ENCODE data around the gene YPEL2.

YPEL2 gene

GRCh38 chr17:59361916-59362810 lies 30.7 kb downstream of the YPEL2 start (continued):
- TF ChIP-seq ZNF280C (tag by site-specific recombination; IDR thresholded peaks at IDR 0.05) (no peak), ZNF621 (tag by site-specific recombination; IDR thresholded peaks at IDR 0.05) (no peak), ZNF423 (tag by site-specific recombination; IDR thresholded peaks at IDR 0.05) (peak; percentile 57; the same call in 1 of the 2 replicates), ZNF837 (tag by site-specific recombination; IDR thresholded peaks at IDR 0.05) (no peak), ZNF112 (tag by site-specific recombination; IDR thresholded peaks at IDR 0.05) (no peak), ZNF521 (tag by site-specific recombination; IDR thresholded peaks at IDR 0.05) (no peak), KLF9 (tag by site-specific recombination; IDR thresholded peaks at IDR 0.05; ENCODE audit: low read depth) (no peak), ZNF148 (tag by site-specific recombination; IDR thresholded peaks at IDR 0.05; ENCODE audit: borderline replicate concordance) (no peak), ZNF239 (tag by site-specific recombination; IDR thresholded peaks at IDR 0.05) (no peak), HOXA7 (CRISPR knock-in tag; IDR thresholded peaks at IDR 0.05; ENCODE audit: borderline replicate concordance) (no peak), HOXC10 (CRISPR knock-in tag; IDR thresholded peaks at IDR 0.05) (no peak), ZNF629 (tag by site-specific recombination; IDR thresholded peaks at IDR 0.05) (peak; percentile 82; the same call in 1 of the 2 replicates), ZNF777 (tag by site-specific recombination; IDR thresholded peaks at IDR 0.05; ENCODE audit: borderline replicate concordance) (no peak), ZFP41 (tag by site-specific recombination; IDR thresholded peaks at IDR 0.05; ENCODE audit: borderline replicate concordance) (no peak), SP2 (tag by site-specific recombination; IDR thresholded peaks at IDR 0.05) (peak; percentile 17; the same call in 1 of the 2 replicates), ZXDB (tag by site-specific recombination; IDR thresholded peaks at IDR 0.05) (peak; percentile 81; the same call in 1 of the 2 replicates), ZNF645 (tag by site-specific recombination; IDR thresholded peaks at IDR 0.05) (no peak), ZNF792 (tag by site-specific recombination; IDR thresholded peaks at IDR 0.05) (no peak), ZBTB17 (tag by site-specific recombination; IDR thresholded peaks at IDR 0.05) (0 out of 2 replicates have a peak, but pooled peaks have one; percentile 23), ZNF610 (tag by site-specific recombination; IDR thresholded peaks at IDR 0.05; ENCODE audit: borderline replicate concordance) (no peak), ZNF473 (tag by site-specific recombination; IDR thresholded peaks at IDR 0.05) (no peak)
- TF ChIP-seq, protein P1, sequence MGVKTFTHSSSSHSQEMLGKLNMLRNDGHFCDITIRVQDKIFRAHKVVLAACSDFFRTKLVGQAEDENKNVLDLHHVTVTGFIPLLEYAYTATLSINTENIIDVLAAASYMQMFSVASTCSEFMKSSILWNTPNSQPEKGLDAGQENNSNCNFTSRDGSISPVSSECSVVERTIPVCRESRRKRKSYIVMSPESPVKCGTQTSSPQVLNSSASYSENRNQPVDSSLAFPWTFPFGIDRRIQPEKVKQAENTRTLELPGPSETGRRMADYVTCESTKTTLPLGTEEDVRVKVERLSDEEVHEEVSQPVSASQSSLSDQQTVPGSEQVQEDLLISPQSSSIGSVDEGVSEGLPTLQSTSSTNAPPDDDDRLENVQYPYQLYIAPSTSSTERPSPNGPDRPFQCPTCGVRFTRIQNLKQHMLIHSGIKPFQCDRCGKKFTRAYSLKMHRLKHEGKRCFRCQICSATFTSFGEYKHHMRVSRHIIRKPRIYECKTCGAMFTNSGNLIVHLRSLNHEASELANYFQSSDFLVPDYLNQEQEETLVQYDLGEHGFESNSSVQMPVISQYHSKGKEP (tag by site-specific recombination; IDR thresholded peaks at IDR 0.05): peak; percentile 98
- TF ChIP-seq, protein P2, sequence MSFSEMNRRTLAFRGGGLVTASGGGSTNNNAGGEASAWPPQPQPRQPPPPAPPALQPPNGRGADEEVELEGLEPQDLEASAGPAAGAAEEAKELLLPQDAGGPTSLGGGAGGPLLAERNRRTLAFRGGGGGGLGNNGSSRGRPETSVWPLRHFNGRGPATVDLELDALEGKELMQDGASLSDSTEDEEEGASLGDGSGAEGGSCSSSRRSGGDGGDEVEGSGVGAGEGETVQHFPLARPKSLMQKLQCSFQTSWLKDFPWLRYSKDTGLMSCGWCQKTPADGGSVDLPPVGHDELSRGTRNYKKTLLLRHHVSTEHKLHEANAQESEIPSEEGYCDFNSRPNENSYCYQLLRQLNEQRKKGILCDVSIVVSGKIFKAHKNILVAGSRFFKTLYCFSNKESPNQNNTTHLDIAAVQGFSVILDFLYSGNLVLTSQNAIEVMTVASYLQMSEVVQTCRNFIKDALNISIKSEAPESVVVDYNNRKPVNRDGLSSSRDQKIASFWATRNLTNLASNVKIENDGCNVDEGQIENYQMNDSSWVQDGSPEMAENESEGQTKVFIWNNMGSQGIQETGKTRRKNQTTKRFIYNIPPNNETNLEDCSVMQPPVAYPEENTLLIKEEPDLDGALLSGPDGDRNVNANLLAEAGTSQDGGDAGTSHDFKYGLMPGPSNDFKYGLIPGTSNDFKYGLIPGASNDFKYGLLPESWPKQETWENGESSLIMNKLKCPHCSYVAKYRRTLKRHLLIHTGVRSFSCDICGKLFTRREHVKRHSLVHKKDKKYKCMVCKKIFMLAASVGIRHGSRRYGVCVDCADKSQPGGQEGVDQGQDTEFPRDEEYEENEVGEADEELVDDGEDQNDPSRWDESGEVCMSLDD (tag by site-specific recombination; IDR thresholded peaks at IDR 0.05): no peak
- TF ChIP-seq, protein P3, sequence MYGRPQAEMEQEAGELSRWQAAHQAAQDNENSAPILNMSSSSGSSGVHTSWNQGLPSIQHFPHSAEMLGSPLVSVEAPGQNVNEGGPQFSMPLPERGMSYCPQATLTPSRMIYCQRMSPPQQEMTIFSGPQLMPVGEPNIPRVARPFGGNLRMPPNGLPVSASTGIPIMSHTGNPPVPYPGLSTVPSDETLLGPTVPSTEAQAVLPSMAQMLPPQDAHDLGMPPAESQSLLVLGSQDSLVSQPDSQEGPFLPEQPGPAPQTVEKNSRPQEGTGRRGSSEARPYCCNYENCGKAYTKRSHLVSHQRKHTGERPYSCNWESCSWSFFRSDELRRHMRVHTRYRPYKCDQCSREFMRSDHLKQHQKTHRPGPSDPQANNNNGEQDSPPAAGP (tag by site-specific recombination; IDR thresholded peaks at IDR 0.05): peak; percentile 67; the same call in 1 of the 2 replicates
- TF ChIP-seq, protein P4, sequence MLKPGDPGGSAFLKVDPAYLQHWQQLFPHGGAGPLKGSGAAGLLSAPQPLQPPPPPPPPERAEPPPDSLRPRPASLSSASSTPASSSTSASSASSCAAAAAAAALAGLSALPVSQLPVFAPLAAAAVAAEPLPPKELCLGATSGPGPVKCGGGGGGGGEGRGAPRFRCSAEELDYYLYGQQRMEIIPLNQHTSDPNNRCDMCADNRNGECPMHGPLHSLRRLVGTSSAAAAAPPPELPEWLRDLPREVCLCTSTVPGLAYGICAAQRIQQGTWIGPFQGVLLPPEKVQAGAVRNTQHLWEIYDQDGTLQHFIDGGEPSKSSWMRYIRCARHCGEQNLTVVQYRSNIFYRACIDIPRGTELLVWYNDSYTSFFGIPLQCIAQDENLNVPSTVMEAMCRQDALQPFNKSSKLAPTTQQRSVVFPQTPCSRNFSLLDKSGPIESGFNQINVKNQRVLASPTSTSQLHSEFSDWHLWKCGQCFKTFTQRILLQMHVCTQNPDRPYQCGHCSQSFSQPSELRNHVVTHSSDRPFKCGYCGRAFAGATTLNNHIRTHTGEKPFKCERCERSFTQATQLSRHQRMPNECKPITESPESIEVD (tag by site-specific recombination; IDR thresholded peaks at IDR 0.05): peak; percentile 98

Measured in HEK293 (cell line).